RWPE1 (cell line): ENCODE measurements around the gene BSN.

Experiments used
- CTCF ChIA-PET: fragments of 350-600 bp; sonication (Branson Sonifier 250); formaldehyde crosslinking; extraction: SDS; loops from one replicate; lab custom pipeline; 2021; lab: Yijun Ruan, JAX
- POLR2A ChIA-PET: fragments of 400-600 bp; formaldehyde crosslinking; extraction: SDS; loops from one replicate; lab custom pipeline; 2020; ENCODE audit warnings: antibody characterized with exemption; ENCODE audit not compliant: low non-redundant PET; lab: Yijun Ruan, JAX
- DNase-seq: peaks from one replicate; pipeline ENCODE4 v3.0.0; 2012; ENCODE audit warnings: low spot score
- H3K27ac ChIP-seq: fragments of 450-650 bp; 2 replicates; pipeline ENCODE4 v1.5.1; 2017
- TF ChIP-seq, protein P1 (sequence below): fragments of 450-650 bp; conservative IDR thresholded peaks from 2 replicates; pipeline ENCODE4 v1.5.1; 2017; ENCODE audit warnings: low read depth, mild to moderate bottlenecking

Gene BSN

DNA sequence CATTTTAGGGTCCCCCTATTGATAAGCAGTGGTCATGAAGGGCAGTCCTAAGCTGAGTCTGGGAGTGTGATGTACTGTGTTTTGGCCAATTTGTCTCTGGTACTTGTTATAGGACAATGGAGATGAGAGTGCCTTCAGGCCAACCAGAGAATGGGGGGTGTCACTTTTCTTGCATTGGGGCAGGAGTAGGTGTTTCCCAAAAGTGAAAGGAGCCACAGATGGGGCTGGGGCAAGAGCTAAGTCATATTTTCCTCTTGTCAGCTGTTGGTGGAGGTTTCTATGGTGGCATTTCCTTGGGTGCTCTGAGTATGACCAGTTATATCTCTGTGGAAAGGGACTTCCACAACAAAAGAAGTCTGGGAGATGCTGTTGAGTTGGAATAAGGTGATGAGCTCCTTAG, 24.7 kb upstream of the BSN start:
- no peak overlapping the region for H3K27ac ChIP-seq
- DNase-seq, result no peak
- TF ChIP-seq, protein P1, sequence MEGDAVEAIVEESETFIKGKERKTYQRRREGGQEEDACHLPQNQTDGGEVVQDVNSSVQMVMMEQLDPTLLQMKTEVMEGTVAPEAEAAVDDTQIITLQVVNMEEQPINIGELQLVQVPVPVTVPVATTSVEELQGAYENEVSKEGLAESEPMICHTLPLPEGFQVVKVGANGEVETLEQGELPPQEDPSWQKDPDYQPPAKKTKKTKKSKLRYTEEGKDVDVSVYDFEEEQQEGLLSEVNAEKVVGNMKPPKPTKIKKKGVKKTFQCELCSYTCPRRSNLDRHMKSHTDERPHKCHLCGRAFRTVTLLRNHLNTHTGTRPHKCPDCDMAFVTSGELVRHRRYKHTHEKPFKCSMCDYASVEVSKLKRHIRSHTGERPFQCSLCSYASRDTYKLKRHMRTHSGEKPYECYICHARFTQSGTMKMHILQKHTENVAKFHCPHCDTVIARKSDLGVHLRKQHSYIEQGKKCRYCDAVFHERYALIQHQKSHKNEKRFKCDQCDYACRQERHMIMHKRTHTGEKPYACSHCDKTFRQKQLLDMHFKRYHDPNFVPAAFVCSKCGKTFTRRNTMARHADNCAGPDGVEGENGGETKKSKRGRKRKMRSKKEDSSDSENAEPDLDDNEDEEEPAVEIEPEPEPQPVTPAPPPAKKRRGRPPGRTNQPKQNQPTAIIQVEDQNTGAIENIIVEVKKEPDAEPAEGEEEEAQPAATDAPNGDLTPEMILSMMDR, result no peak
- ChIA-PET POLR2A (no interaction called here), CTCF (interaction anchor here (0.6 to 1.0 kb wide), 2 partner anchors 10 to 51 kb away, joined by 3 to 6 read pairs; no protein-coding TSS in a partner anchor)

DNA sequence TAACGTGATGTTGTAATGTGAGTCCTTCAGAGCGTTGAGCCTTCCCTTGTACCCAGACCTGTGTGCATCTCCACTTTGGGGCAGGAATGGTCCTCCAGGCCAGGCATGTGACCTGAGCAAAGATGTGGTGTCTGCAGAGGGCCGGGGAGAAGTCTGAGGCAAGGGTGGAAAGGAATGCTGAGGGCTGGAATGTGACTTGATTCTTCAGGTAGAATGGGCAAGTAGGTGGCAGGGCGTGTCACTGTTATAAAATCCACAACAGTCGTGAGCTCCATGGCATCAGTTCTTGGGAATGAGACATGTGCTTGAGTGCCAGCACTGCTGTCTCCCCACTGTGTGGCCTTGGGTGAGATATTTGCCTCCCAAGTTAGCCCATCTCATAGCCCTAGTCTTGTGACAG, 24.0 kb upstream of the BSN start:
- POLR2A ChIA-PET, result no interaction called here
- DNase-seq, result no peak
- CTCF ChIA-PET, result interaction anchor here (0.6 kb wide), 2 partner anchors 9 to 52 kb away, joined by 3 to 4 read pairs; no protein-coding TSS in a partner anchor

DNA sequence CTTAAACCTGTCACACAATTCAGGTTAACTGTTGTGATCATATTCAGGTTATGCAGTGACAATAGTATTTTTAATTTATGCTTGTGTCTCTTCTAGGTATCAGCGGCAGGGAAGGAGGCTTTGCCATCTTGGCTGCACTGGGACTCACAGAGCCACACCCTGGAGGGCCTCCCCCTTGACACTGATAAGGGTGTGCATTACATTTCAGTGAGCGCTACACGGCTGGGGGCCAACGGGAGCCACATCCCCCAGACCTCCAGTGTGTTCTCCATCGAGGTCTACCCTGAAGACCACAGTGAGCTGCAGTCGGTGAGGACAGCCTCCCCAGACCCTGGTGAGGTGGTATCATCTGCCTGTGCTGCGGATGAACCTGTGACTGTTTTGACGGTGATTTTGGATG, 23.6 kb upstream of the BSN start:
- TF ChIP-seq, protein P1, result no peak
- ChIA-PET POLR2A (no interaction called here), CTCF (no interaction called here)
- DNase-seq, result no peak
- no peak overlapping the region for H3K27ac ChIP-seq

More for the DNA sequence above, 24.0 kb upstream of the BSN start:
- H3K27ac ChIP-seq, result no peak overlapping the region
- TF ChIP-seq, protein P1, result no peak

DNA sequence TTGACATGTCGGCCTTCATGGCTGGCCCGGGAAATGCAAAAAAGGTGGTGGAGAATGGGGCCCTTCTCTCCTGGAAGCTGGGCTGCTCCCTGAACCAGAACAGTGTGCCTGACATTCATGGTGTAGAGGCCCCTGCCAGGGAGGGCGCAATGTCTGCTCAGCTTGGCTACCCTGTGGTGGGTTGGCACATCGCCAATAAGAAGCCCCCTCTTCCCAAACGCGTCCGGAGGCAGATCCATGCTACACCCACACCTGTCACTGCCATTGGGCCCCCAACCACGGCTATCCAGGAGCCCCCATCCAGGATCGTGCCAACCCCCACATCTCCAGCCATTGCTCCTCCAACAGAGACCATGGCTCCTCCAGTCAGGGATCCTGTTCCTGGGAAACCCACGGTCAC, 23.1 kb upstream of the BSN start:
- TF ChIP-seq, protein P1, result no peak
- no peak for DNase-seq
- H3K27ac ChIP-seq, result no peak overlapping the region
- POLR2A ChIA-PET, result no interaction called here
- CTCF ChIA-PET, result interaction anchor here (0.6 kb wide), 1 partner anchor 141 kb away, joined by 6 read pairs; no protein-coding TSS in a partner anchor

DNA sequence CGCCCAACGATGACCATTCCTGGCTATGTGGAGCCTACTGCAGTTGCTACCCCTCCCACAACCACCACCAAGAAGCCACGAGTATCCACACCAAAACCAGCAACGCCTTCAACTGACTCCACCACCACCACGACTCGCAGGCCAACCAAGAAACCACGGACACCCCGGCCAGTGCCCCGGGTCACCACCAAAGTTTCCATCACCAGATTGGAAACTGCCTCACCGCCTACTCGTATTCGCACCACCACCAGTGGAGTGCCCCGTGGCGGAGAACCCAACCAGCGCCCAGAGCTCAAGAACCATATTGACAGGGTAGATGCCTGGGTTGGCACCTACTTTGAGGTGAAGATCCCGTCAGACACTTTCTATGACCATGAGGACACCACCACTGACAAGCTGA, 22.6 kb upstream of the BSN start:
- no peak for DNase-seq
- TF ChIP-seq, protein P1, result no peak
- ChIA-PET CTCF (interaction anchor here (0.6 kb wide), 1 partner anchor 140 kb away, joined by 6 read pairs; no protein-coding TSS in a partner anchor), POLR2A (no interaction called here)
- H3K27ac ChIP-seq, result no peak overlapping the region

DNA sequence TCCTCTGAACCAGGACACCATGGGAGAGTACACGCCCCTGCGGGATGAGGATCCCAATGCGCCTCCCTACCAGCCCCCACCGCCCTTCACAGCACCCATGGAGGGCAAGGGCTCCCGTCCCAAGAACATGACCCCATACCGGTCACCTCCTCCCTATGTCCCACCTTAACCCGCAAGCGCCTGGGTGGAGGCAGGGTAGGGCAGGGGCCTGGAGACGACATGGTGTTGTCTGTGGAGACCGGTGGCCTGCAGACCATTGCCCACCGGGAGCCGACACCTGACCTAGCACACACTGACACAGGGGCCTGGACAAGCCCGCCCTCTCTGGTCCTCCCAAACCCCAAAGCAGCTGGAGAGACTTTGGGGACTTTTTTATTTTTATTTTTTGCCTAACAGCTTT, 21.2 kb upstream of the BSN start:
- CTCF ChIA-PET, result no interaction called here
- no peak for DNase-seq
- TF ChIP-seq, protein P1, result no peak
- 0 out of 2 replicates have a peak overlapping the region, but pooled peaks have one; percentile 16 for H3K27ac ChIP-seq
- POLR2A ChIA-PET, result no interaction called here
